ENCODE data around the gene WNT5B.

- TF ChIP-seq CTCF (optimal IDR thresholded peaks at IDR 0.05 in 1 of 3, IDR thresholded peaks at IDR 0.05 in 1 of 3, conservative IDR thresholded peaks at IDR 0.05 in 1 of 3; ENCODE audit: extremely low read depth in 1 of 3, insufficient read depth in 2 of 3, low read length in 3 of 3) (no peak), EZH2 (IDR thresholded peaks at IDR 0.05; ENCODE audit: low read length) (no peak)
Observed at GRCh38 chr12:1657688-1658087, 28.7 kb downstream of the WNT5B start.

Measured in keratinocyte (primary cell).